GM23338 (cell line): ENCODE measurements around the gene ZNF511. TPM values are rescaled to one million over a fixed set of nuclear protein-coding genes. Genes with fewer than 3 reads are reported as not detected.
A peak's percentile ranks its signal among the peaks of the same experiment; 100 is the strongest.

Experiments used
- ATAC-seq: fragments of 200-7000 bp; cut with Tn5 transposase; 3 replicates; pipeline ENCODE4 v1.9.1; 2020
- DNase-seq: peaks from one replicate; pipeline ENCODE4 v3.0.0-alpha.2; 2015; ENCODE audit warnings: low spot score
- H2AFZ ChIP-seq: fragments of 200-600 bp; sonication (generic); 2 replicates; pipeline ENCODE4 v1.8.0; 2016; ENCODE audit warnings: antibody characterized with exemption, mild to moderate bottlenecking, moderate library complexity
- H3F3A ChIP-seq: fragments of 200-600 bp; sonication (generic); replicated peaks from 2 replicates; pipeline ENCODE4 v1.8.0; 2017; ENCODE audit warnings: antibody characterized with exemption, mixed run types, low read depth
- H3K27ac ChIP-seq: fragments of 200-600 bp; sonication (generic); 2 replicates; pipeline ENCODE4 v1.6.1; 2016; ENCODE audit warnings: low read depth
- H3K27me3 ChIP-seq: fragments of 200-600 bp; sonication (generic); 2 replicates; pipeline ENCODE4 v1.8.0; 2016; ENCODE audit warnings: mild to moderate bottlenecking, mixed run types, moderate library complexity; ENCODE audit not compliant: insufficient read depth
- H3K36me3 ChIP-seq: fragments of 200-600 bp; sonication (generic); 2 replicates; pipeline ENCODE4 v1.8.0; 2016; ENCODE audit warnings: mild to moderate bottlenecking; ENCODE audit not compliant: insufficient read depth
- H3K4me1 ChIP-seq: fragments of 200-600 bp; sonication (generic); 2 replicates; pipeline ENCODE4 v1.8.0; 2016; ENCODE audit warnings: mild to moderate bottlenecking, moderate library complexity; ENCODE audit not compliant: insufficient read depth
- H3K4me2 ChIP-seq: fragments of 200-600 bp; sonication (generic); 2 replicates; pipeline ENCODE4 v1.7.1; 2017; ENCODE audit warnings: mixed run types
- H3K4me3 ChIP-seq: fragments of 200-600 bp; sonication (generic); 2 replicates; pipeline ENCODE4 v1.6.1; 2016; ENCODE audit warnings: mixed run types
- H3K79me2 ChIP-seq: fragments of 200-600 bp; sonication (generic); replicated peaks from 2 replicates; pipeline ENCODE4 v1.8.0; 2017; ENCODE audit warnings: mild to moderate bottlenecking; ENCODE audit not compliant: insufficient read depth
- H3K9me2 ChIP-seq: fragments of 200-600 bp; sonication (generic); 2 replicates; pipeline ENCODE4 v1.8.0; 2017; ENCODE audit not compliant: insufficient read depth
- H4K20me1 ChIP-seq: fragments of 200-600 bp; sonication (generic); replicated peaks from 2 replicates; pipeline ENCODE4 v1.8.0; 2017; ENCODE audit warnings: mild to moderate bottlenecking; ENCODE audit not compliant: insufficient read depth
- H3K27ac Mint-ChIP-seq: 2 replicates; pipeline ENCODE4 v1.8.0; 2020; ENCODE audit warnings: inconsistent platforms, mild to moderate bottlenecking, moderate library complexity, mixed read lengths
- H3K27me3 Mint-ChIP-seq: 3 replicates; pipeline ENCODE4 v1.8.0; 2022; ENCODE audit warnings: low read depth, mild to moderate bottlenecking, moderate library complexity, mixed read lengths, inconsistent platforms; ENCODE audit not compliant: insufficient read depth, poor library complexity
- H3K36me3 Mint-ChIP-seq: 3 replicates; pipeline ENCODE4 v1.8.0; 2021; ENCODE audit warnings: low read depth, mild to moderate bottlenecking, inconsistent platforms, moderate library complexity, mixed read lengths
- H3K4me1 Mint-ChIP-seq: 3 replicates; pipeline ENCODE4 v1.8.0; 2020; ENCODE audit warnings: mild to moderate bottlenecking, inconsistent platforms, mixed read lengths
- H3K4me3 Mint-ChIP-seq: 3 replicates; pipeline ENCODE4 v1.8.0; 2021; ENCODE audit warnings: moderate library complexity, mild to moderate bottlenecking, inconsistent platforms, mixed read lengths
- H3K9me3 Mint-ChIP-seq: 3 replicates; pipeline ENCODE4 v1.8.0; 2020; ENCODE audit warnings: moderate library complexity, mild to moderate bottlenecking, inconsistent platforms, mixed read lengths
- CREB1 ChIP-seq: fragments of 250-450 bp; sonication (Bioruptor Pico); IDR thresholded peaks from 2 replicates; pipeline ENCODE4 v1.5.0; 2020; ENCODE audit warnings: low read depth, mild to moderate bottlenecking, moderate library complexity
- CTCF ChIP-seq, 2 experiments: fragments of 200-600 bp in 1 of 2; sonication (generic) in 1 of 2; conservative IDR thresholded peaks; 2 replicates each; pipeline versions ENCODE4 v1.5.1 to v1.6.1; 2016 to 2017; ENCODE audit warnings: antibody characterized with exemption in 2 of 2, low read depth in 2 of 2, mild to moderate bottlenecking in 2 of 2, moderate library complexity in 1 of 2
- EZH2 ChIP-seq: fragments of 200-600 bp; sonication (generic); IDR thresholded peaks from one replicate; pipeline ENCODE4 v1.8.0; 2017; ENCODE audit warnings: antibody characterized with exemption, mild to moderate bottlenecking, low read depth; ENCODE audit not compliant: unreplicated experiment
- EZH2phosphoT487 ChIP-seq: fragments of 200-600 bp; sonication (generic); IDR thresholded peaks from one replicate; pipeline ENCODE4 v1.8.1; 2018; ENCODE audit warnings: antibody characterized with exemption; ENCODE audit not compliant: unreplicated experiment
- JUNB ChIP-seq: IDR thresholded peaks from one replicate; pipeline ENCODE4 v1.6.1; 2016; ENCODE audit warnings: antibody characterized with exemption; ENCODE audit not compliant: unreplicated experiment
- NANOG ChIP-seq: IDR thresholded peaks from 2 replicates; pipeline ENCODE4 v1.6.1; 2016; ENCODE audit warnings: antibody characterized with exemption, borderline replicate concordance
- ZNF331 ChIP-seq: fragments of 250-450 bp; sonication (Bioruptor Pico); IDR thresholded peaks from 2 replicates; pipeline ENCODE4 v1.5.0; 2020; ENCODE audit warnings: low read depth, mild to moderate bottlenecking, moderate library complexity
- polyA plus RNA-seq: library from polyadenylated mRNA; unstranded; fragments of >200 nt; fragmentation: Nextera tagmentation; extraction: Ambion mirVana; gene quantifications from 2 replicates; pipeline ENCODE4 v1.2.1, GENCODE V29; 2016
- total RNA-seq: library from RNA; depleted of rRNA; stranded (reverse); fragments of >200 nt; shearing (Covaris generic); gene quantifications from 2 replicates; pipeline ENCODE4 v1.2.3, GENCODE V29; 2014

The ZNF511 gene
- total and polyA plus RNA-seq, 2 experiments from 2014 or later: 41.3 to 104 TPM

- Histone ChIP-seq H3K36me3 (no peaks in the 10 kb centered on the region), H3K4me2 (peak overlapping the region; percentile 80), H2AFZ (peak overlapping the region; percentile 80; the same call in 1 of the 2 replicates), H3K27me3 (peaks cover 69% of the 10 kb centered on the region), H3K79me2 (no peaks in the 10 kb centered on the region), H3K27ac (no peak overlapping the region), H3F3A (0 out of 2 replicates have a peak, but pooled peaks cover 3% of the 10 kb centered on the region), H3K9me2 (no peaks in the 10 kb centered on the region), H3K4me3 (peak overlapping the region; percentile 60), H4K20me1 (no peaks in the 10 kb centered on the region), H3K4me1 (no peaks in the 10 kb centered on the region)
- Mint-ChIP-seq H3K9me3 (peaks cover 17% of the 10 kb centered on the region), H3K27me3 (peaks cover 49% of the 10 kb centered on the region), H3K36me3 (no peaks in the 10 kb centered on the region; the same call in 1 of the 3 replicates), H3K27ac (no peak overlapping the region), H3K4me1 (no peaks in the 10 kb centered on the region; the same call in 1 of the 3 replicates), H3K4me3 (peak overlapping the region; percentile 70)
- DNase-seq (peak; percentile 60), ATAC-seq (peak; percentile 55)
- peak; percentile 52 for TF ChIP-seq EZH2phosphoT487
- TF ChIP-seq CTCF (conservative IDR thresholded peaks at IDR 0.05; ENCODE audit: low read depth in 2 of 2): no peak
- peak; percentile 66 for TF ChIP-seq EZH2
Measured at GRCh38 chr10:133334503-133335245, 26.0 kb downstream of the ZNF511 start.

- Mint-ChIP-seq H3K9me3 (peaks cover 17% of the 10 kb centered on the region), H3K4me1 (no peaks in the 10 kb centered on the region; the same call in 2 of the 3 replicates), H3K4me3 (peak overlapping the region; percentile 47; the same call in 1 of the 3 replicates), H3K36me3 (no peaks in the 10 kb centered on the region; the same call in 1 of the 3 replicates), H3K27me3 (peaks cover 44% of the 10 kb centered on the region), H3K27ac (no peak overlapping the region)
- DNase-seq (peak; percentile 81), ATAC-seq (peak; percentile 53)
- Histone ChIP-seq H3K27me3 (peaks cover 65% of the 10 kb centered on the region), H3K79me2 (no peaks in the 10 kb centered on the region), H2AFZ (peak overlapping the region; percentile 80; the same call in 1 of the 2 replicates), H3K4me1 (no peaks in the 10 kb centered on the region), H4K20me1 (no peaks in the 10 kb centered on the region), H3K27ac (no peak overlapping the region), H3K4me2 (peak overlapping the region; percentile 80), H3F3A (0 out of 2 replicates have a peak, but pooled peaks cover 3% of the 10 kb centered on the region), H3K36me3 (no peaks in the 10 kb centered on the region), H3K9me2 (no peaks in the 10 kb centered on the region), H3K4me3 (peak overlapping the region; percentile 60)
- peak; percentile 62; the same call in 1 of the 2 replicates for TF ChIP-seq CREB1 (CRISPR knock-in tag)
- no peak for TF ChIP-seq NANOG
- no peak for TF ChIP-seq JUNB
- no peak for TF ChIP-seq ZNF331 (CRISPR knock-in tag)
Measured at GRCh38 chr10:133335246-133336117, 26.8 kb downstream of the ZNF511 start.
